ENCODE results near the gene ARMH3. TPM values are rescaled to one million over a fixed set of nuclear protein-coding genes. Genes with fewer than 3 reads are reported as not detected.

The ARMH3 gene, protein sequence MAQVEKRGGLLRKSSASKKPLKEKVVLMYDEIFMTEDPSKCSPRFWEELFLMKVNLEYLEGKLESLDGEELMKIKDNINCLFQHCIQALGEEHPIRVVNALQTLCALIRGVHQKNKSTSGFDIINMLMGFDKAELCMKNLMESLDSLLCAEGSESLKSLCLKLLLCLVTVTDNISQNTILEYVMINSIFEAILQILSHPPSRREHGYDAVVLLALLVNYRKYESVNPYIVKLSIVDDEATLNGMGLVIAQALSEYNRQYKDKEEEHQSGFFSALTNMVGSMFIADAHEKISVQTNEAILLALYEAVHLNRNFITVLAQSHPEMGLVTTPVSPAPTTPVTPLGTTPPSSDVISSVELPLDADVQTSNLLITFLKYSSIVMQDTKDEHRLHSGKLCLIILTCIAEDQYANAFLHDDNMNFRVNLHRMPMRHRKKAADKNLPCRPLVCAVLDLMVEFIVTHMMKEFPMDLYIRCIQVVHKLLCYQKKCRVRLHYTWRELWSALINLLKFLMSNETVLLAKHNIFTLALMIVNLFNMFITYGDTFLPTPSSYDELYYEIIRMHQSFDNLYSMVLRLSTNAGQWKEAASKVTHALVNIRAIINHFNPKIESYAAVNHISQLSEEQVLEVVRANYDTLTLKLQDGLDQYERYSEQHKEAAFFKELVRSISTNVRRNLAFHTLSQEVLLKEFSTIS
- polyA plus RNA-seq (2012; ENCODE audit: insufficient read depth, insufficient read length), result 11.3 TPM

DNA sequence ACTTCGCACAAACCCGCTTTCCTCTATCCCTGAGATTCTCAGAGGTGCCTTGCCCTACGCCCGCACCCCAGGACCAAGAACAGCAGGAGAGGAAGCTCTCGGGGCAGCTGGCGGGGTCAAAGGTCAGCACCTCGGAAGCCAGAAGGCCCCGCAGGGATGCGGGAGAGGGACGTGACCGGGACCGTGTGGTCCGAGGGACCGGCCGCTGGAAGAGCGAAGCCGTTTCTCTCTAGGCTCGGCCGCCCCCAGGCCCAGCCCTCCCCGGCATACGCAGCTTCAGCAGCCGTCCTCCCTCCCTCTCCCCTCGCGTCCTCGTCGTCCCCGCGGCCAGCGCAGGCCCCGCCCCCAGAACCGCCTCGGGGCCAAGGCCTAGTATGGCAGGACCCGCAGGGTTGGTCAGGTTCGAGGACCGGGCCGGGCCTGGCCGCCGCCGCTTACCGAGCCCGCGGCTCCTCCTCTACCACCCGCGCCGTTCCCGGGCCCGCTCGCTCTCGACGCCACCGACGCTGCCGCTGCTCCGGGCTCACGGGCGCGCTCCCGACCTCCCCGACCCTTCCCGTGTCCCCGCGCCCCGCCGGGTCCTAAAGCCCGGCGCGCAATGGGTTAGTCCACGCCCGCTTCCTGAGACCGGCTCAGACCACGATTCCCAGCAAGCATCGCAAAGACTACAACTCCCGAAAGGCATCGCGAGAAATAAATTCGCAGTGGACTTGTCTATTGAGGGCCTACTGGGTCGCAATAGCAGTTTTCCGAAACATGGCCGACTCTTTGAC lies at the start of gene ARMH3:
Gene ARMH3, minus strand, starts transcription at position 527 of the 773 bp plus-strand sequence. CDS start 16,059 bp downstream, outside the sequence.
- H3K4me3 ChIP-seq (ENCODE audit: low read length), result peak within 1 kb of the TSS; percentile 83

GRCh38 chr10:102102421-102102820 lies 46.4 kb upstream of the ARMH3 start:
- DNase-seq (ENCODE audit: low read depth, low spot score), result no peak
- no peak overlapping the region for H3K4me3 ChIP-seq (ENCODE audit: low read length)

More for the DNA sequence above, at the start of gene ARMH3:
- peak; percentile 98 for DNase-seq (ENCODE audit: low read depth, low spot score)

DNA sequence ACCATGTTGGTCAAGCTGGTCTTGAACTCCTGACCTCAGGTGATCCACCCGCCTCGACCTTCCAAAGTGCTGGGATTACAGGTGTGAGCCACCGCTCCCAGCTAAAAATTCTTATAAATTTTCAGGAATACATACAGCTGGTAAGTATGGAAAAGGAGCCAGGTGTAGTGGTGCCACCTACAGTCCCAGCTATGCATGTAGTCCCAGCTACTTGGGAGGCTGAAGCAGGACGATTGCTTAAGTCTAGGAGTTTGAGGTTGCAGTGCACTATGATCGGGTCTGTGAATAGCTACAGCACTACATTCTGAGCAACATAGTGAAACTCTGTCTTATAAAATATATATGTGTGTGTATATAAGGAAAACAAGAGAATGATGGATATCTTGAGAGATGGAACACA lies 45.2 kb upstream of the ARMH3 start:
- no peak for DNase-seq (ENCODE audit: low read depth, low spot score)
- H3K4me3 ChIP-seq (ENCODE audit: low read length), result no peak overlapping the region

DNA sequence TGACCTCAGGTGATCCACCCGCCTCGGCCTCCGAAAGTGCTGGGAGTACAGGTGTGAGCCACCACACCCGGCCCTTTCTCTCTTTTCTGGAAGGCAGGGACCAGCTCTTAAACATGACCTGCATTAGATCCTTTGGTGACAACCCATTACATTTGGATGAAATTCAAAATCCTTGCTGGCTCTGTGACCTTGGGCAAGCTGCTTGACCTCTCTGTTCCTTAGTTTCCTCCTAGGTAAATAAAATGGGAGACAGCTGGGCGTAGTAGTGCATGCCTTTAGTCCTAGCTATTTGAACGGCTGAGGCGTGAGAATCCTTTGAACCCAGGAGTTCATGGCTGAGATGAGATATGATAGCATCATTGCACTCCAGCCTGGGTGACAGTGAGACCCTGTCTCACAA lies 40.5 kb upstream of the ARMH3 start:
- DNase-seq (ENCODE audit: low read depth, low spot score), result no peak
- H3K4me3 ChIP-seq (ENCODE audit: low read length), result no peak overlapping the region

- no peak overlapping the region for H3K4me3 ChIP-seq (ENCODE audit: low read length)
- no peak for DNase-seq (ENCODE audit: low read depth, low spot score)
Observed at GRCh38 chr10:102090772-102091171, 34.8 kb upstream of the ARMH3 start.

GRCh38 chr10:102086196-102086595 lies 30.2 kb upstream of the ARMH3 start:
- no peak overlapping the region for H3K4me3 ChIP-seq (ENCODE audit: low read length)
- DNase-seq (ENCODE audit: low read depth, low spot score), result no peak

GRCh38 chr10:102085336-102085735 lies 29.4 kb upstream of the ARMH3 start:
- no peak for DNase-seq (ENCODE audit: low read depth, low spot score)
- no peak overlapping the region for H3K4me3 ChIP-seq (ENCODE audit: low read length)

DNA sequence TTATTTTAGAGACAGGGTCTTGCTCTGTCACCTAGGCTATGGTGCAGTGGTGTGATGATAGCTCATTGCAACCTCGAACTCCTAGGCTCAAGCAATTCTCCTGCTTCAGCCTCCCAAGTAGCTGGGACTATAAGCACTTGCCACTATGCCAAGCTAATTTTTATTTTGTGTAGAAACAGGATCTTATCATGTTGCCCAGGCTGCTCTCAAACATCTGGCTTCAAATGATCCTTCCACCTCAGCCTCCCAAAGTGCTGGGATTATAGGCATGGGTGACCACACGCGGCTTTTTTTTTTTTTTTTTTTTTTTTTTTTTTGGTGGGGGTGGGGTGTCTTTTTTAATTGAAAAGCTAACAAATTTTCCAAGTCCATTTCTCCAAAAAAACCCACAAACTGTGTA lies 27.6 kb upstream of the ARMH3 start:
- H3K4me3 ChIP-seq (ENCODE audit: low read length), result no peak overlapping the region
- no peak for DNase-seq (ENCODE audit: low read depth, low spot score)

- no peak overlapping the region for H3K4me3 ChIP-seq (ENCODE audit: low read length)
- peak; percentile 77 for DNase-seq (ENCODE audit: low read depth, low spot score)
Observed at GRCh38 chr10:102072673-102073527, 16.9 kb upstream of the ARMH3 start.

- no peak for DNase-seq (ENCODE audit: low read depth, low spot score)
- no peak overlapping the region for H3K4me3 ChIP-seq (ENCODE audit: low read length)
Observed at GRCh38 chr10:102069071-102069470, 13.1 kb upstream of the ARMH3 start.

GRCh38 chr10:102068216-102068615 lies 12.2 kb upstream of the ARMH3 start:
- DNase-seq (ENCODE audit: low read depth, low spot score), result no peak
- H3K4me3 ChIP-seq (ENCODE audit: low read length), result no peak overlapping the region

GRCh38 chr10:102067091-102067916 lies 11.3 kb upstream of the ARMH3 start:
- no peak for DNase-seq (ENCODE audit: low read depth, low spot score)
- H3K4me3 ChIP-seq (ENCODE audit: low read length), result no peak overlapping the region

DNA sequence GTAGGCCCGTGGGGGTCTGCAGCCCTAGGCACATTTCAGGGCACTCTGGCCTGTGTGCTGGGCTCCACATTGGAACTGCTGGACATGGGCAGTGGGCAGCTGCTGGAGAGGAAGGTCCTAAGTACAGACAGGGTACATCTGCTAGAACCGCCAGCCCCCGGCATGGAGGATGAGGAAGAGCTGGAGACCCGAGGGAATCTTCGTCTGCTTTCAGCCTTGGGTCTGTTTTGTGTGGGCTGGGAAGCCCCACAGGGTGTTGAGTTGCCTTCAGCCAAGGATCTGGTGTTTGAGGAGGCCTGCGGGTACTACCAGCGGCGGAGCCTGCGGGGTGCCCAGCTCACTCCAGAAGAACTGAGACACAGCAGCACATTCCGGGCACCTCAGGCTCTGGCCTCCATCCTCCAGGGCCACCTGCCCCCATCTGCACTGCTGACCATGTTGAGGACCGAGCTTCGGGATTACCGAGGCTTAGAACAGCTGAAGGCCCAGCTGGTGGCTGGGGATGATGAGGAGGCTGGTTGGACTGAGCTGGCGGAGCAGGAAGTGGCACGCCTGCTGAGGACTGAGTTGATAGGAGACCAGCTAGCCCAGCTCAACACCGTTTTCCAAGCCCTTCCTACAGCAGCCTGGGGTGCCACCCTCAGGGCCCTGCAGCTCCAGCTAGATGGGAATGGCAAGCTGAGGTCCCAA lies 10.6 kb upstream of the ARMH3 start:
- H3K4me3 ChIP-seq (ENCODE audit: low read length), result peak overlapping the region; percentile 67
- no peak for DNase-seq (ENCODE audit: low read depth, low spot score)

DNA sequence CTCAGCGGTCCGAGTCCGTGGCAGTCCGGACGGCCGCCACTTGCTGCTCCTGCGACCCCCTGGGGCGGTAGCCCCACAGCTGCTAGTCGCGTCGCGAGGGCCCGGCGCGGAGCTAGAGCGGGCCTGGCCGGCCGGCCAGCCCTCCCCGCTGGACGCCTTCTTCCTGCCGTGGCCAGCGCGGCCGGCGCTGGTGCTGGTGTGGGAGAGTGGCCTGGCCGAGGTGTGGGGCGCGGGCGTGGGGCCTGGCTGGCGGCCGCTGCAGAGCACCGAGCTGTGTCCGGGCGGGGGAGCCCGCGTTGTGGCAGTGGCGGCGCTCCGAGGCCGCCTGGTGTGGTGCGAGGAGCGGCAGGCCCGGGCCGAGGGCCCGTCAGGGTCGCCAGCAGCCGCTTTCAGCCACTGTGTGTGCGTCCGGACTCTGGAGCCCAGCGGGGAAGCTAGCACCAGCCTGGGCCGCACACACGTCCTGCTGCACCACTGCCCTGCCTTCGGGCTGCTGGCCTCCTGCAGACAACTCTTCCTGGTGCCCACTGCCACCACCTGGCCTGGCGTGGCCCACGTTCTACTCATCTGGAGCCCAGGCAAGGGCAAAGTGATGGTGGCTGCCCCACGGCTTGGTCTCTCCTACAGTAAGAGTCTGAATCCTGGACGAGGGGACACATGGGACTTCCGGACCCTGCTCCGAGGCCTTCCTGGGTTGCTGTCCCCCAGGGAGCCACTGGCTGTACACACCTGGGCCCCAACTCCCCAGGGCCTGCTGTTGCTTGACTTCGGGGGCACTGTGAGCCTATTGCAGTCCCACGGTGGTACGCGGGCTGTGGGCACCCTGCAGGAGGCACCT lies 9.8 kb upstream of the ARMH3 start:
- no peak for DNase-seq (ENCODE audit: low read depth, low spot score)
- H3K4me3 ChIP-seq (ENCODE audit: low read length), result peak overlapping the region; percentile 67

GRCh38 chr10:102064868-102065560 lies 9.0 kb upstream of the ARMH3 start, which contains the start of gene HPS6:
Gene HPS6, plus strand, starts transcription at chr10:102065349. Its CDS starts 126 bp downstream, at chr10:102065475.
- peak within 1 kb of the TSS; percentile 67 for H3K4me3 ChIP-seq (ENCODE audit: low read length)
- DNase-seq (ENCODE audit: low read depth, low spot score), result peak; percentile 71

DNA sequence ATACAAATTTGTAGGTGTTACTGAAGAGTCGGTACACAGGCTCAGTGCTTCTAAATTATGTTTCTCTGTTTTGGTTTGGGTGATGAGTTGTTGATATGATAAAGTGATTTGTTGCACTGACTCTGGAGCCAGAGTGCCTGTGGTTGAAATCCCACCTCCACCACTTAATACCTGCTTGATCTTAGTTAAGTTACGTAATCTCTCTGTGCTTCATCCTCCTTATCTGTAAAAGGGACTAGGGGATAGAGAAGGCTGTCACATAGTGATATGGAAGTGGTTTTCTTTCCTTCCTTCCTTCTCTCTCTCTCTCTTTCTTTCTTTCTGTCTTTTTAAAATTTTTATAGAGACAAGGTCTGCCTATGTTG lies 8.5 kb upstream of the ARMH3 start:
- peak; percentile 20 for DNase-seq (ENCODE audit: low read depth, low spot score)
- peak overlapping the region; percentile 67 for H3K4me3 ChIP-seq (ENCODE audit: low read length)
